Superior temporal gyrus (tissue), 1 donor: ENCODE results near the gene DRGX.

Experiments used
- DNase-seq: peaks from one replicate; pipeline ENCODE4 v3.0.0-alpha.2; 2016; ENCODE audit errors: extremely low spot score

DRGX gene

DNA sequence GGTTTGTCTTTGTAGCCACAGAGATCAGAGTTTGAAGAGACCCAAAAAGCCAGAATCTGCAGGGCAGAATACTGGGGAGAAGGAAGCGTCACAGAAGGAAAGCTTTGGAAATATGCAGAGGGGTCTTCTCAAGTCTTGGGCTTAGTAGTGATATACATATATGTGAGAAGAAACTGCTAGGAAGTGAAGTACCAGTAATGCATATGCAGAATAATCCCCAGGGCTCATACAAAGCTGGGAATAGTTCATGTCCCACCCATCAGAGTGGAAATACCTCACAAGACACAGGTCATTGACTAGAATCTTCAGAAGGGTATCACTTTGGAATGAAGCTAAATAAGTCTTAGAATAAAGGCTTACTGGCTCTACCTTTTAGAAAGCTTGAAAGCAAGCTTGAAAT, 57.3 kb downstream of the DRGX start:
- no peak for DNase-seq

- DNase-seq = no peak
Measured at GRCh38 chr10:49335364-49335972, 60.4 kb downstream of the DRGX start.

- no peak for DNase-seq
Measured at GRCh38 chr10:49334964-49335363, 60.9 kb downstream of the DRGX start.

GRCh38 chr10:49333192-49333591, 62.7 kb downstream of the DRGX start:
- no peak for DNase-seq

DNA sequence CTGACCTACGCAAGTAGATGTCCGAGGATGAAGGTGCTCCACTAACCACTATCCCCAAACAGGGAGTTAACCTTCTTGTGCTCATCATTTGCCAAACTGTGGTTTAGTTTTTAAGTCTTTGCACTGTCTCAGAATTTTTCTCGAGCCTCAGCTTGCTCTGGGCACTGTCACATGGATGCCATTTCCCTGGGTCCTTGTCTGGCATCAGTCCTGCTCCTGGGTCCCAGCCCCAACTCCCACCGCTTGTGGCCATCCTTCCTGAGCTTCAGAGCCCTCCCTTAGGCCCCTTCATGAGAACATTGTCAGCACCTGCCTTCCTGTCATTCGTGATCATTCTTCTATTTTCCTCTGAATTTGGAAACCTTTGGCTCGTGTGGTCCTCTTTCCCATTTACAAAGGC, 63.1 kb downstream of the DRGX start:
- DNase-seq = no peak

DNA sequence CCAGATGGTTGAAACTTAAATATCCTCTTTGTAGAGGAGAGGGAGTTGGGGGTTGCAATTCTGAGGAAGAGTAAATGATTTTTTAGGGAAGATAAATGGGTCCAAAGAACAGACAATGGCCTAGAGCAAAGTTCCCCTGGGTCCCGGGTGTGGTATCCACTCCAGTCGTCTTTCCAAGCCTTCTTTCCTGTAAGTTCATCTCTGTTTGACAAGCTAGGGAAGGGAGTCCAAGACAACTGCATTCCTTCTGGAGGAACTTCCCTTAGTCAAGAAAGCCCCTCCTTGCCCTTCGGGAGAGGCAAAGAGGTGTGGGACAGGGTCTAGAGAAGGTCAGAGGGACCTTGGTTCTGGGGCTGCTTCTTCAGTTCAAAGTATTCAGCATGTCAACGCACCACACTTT, 63.6 kb downstream of the DRGX start:
- DNase-seq = no peak

DNA sequence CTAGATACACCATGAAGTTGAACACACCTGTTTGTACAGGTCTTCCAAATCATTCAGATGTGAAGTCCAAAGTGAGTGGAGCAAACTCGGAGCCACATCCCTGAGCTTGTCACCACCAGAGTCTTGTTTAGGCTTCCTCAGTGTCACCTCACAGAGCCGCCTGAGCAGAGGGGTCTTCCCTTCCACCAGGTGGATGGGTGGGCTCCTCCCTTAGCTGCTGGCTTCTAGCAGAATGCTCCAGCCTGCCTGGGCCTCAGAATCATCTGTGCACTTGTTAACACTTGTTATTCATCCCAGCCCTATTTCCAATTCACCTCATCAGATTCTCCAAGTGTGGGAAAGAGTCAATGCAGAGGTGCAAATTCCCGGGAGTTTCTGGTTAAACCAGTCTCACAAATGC, 64.5 kb downstream of the DRGX start:
- DNase-seq = no peak

DNA sequence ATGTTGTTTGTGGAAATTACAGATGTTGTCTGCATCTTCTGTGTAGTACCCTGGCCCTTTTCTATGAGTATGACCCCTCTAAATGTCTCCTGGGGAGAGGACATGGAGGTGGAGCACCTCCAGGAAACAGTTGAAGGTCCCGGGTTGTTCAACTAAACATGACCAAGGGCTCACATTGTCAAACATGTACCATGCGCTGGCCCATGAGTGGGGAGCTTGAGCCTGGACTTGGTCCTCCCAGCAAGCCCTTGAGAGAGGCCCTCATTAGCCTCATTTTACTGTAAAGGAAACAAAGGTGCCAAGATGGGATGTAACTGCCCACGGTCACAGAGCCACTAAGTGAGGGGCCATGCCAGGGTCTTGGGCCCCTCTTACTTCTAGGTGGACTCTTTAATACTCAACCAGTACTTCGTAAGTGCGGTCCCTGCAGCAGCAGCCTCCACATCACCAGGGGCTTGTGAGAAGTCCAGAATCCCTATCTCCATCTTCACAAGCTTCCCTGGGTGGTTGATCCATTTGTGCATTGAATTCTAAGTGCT, 65.7 kb downstream of the DRGX start:
- DNase-seq = no peak

DNA sequence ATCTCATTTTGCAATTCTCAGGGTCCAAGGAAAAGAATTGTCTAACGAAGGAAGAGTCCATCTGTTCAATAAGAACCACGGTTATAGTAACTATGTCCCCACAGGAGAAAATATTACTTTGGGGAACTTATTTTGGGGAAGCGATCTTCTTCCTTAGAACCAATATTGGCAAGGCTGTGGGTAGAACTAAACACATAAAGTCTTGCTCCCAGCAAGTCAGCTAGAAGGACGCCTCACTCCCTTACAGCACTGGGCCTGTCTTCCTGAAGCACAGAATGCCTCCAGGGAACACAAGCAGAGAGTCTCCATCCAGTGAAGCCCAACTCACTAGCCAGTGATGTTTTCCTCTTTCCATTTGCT, 66.8 kb downstream of the DRGX start:
- no peak for DNase-seq

- no peak for DNase-seq
Measured at GRCh38 chr10:49328401-49329145, 67.3 kb downstream of the DRGX start.

DNA sequence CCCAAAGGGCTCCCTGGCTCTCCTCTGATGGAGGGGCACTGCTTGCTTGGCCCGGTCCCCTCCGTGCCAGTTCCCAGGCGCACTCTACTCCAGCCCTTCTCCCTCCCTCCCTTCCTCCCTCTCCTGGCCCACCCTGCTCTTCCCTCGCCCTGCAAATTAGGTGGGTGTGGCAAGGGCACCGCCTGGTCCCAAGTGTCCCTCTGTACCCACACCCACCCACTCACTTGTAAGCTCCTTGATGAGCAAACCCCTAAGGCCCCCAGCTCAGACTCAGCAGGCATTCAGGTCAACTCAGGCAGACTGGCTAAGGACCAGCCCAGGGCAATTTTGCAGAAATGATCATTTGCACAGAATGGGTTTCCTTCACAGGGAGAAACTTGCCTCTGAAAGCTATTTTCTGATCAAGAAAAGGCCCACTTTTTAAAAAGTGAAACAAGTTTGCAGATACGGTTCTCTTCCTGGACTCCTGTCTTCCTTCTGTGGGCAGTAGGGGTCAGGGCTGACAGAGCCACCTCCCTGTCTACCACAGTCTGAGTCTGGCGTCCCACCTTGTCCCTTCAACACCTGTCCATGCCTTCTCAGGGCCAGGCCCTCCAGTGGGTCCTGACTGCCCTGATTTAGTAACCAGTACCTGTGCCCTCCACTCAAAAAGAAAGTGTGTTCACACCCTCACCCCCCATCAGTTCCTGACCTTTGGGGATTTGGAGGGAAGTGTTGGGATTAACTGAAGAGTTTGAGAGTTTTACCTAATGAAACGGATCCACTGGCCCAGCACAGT, 68.7 kb downstream of the DRGX start:
- no peak for DNase-seq

- DNase-seq = no peak
Measured at GRCh38 chr10:49325916-49326783, 69.7 kb downstream of the DRGX start.

- DNase-seq = no peak
Measured at GRCh38 chr10:49325131-49325915, 70.6 kb downstream of the DRGX start.

DNA sequence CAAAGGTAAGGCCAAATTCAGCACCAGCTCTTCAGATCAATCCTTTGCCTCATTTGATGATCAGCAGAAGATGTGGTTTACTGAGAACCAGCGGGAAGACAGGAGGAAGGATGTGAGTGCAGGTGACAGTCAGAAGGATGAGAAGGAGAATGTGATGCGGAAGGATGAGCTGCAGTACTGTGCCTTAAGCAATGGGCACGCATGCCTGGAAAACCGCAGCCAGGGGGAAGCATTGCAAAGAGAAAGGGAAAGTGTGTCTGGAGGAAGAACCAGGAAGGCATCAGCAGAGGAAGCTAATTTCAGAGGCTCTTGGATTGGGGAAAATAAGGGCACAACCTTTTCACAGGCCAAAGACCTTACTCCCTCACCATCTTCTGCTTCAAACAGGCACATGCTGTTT, 71.2 kb downstream of the DRGX start:
- no peak for DNase-seq

DNA sequence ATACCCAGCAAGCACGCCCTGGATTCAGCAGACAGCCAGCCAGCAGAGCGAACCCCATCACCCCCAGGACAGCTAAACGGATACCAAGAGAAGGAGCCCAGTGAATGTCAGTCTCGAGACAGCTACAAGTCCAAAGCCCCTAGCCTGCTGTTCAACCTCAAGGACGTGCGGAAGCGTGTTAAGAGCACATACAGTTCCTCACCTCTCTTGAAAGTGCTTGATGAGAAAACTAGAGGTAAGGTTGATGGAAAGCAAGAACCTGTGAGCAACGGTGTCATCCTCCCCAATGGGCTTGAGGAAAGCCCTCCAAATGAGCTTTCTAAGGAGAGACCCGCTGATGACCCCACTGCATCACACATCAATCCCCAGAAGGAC, 72.0 kb downstream of the DRGX start:
- DNase-seq = no peak

DNA sequence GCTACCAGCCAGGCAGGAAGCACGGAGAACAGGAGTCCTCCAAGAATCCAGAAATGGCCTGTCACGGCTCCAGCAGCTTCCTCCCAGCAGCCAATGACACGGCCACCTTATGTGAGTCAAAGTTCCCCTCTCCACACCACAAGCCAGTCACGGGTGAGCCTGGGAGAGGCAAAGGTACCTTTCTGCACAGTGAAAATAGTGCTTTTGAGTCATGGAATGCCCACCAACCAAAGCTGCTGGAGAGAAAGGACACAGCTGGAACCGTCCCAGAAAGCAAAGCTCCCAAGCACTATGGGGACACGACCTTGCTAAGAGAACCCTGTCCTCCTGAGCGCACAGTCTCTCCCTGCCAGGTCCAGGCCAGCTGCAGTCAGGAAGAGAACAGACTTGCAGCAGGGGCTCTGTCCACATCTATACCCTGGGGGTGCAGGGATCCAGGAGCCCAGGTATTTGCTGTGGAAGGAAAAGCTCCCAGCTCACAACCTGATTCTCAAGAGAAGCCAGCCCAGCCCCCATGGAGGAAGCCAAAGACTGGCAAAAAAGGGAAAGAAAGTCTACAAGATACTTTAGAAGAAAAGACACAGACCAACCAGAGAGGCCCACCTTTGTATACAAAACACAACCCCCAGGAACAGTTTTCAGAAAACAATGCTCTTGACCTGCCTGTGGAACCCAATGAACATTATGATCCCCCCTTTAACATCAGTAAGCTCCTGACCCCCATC, 72.6 kb downstream of the DRGX start:
- DNase-seq = no peak

GRCh38 chr10:49322371-49323170, 73.3 kb downstream of the DRGX start:
- no peak for DNase-seq

DNA sequence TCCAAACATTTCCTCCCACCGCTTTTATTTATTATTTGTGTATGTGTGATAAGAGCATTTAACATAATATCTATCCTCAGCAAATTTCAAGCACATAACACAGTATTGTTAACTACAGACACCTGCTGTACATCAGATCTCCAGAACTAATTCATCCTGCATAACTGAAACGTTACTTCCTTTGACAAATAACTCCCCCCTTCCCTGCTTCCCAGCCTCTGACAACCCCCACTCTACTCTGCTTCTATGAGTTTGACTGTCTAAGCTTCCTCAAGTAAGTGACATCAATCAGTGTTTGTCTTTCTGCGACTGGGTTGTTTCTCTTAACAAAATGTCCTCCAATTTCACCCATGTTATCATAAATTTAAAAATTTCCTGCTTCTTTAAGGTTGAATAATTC, 74.9 kb downstream of the DRGX start:
- no peak for DNase-seq

DNA sequence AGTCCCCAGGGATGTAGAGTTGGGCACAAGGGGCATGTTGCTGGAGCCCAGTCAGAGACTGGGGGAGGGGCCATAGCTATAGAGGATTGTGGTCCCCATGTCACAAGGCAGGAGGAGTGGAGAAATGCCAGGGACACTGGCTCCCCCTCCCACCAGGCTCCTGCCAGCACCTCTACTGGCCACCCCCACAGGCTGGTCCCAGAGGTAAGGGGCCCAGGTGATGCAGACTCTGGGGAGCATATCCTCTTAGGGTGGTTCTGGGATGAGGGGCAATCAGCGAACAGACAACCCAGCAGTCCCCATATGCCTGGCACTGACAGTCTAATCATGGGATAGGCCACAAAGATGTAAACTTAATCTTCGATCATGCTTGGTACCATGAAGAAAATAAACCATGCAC, 75.7 kb downstream of the DRGX start:
- DNase-seq = no peak

GRCh38 chr10:49319206-49319605, 76.7 kb downstream of the DRGX start:
- no peak for DNase-seq
